Measurements from ENCODE around the gene CHST13.
"Not testable (repeated sequence)": the region's sequence is repeated elsewhere in the genome, so short reads cannot be mapped to it uniquely, and the experiment has no call there.

Gene CHST13

DNA sequence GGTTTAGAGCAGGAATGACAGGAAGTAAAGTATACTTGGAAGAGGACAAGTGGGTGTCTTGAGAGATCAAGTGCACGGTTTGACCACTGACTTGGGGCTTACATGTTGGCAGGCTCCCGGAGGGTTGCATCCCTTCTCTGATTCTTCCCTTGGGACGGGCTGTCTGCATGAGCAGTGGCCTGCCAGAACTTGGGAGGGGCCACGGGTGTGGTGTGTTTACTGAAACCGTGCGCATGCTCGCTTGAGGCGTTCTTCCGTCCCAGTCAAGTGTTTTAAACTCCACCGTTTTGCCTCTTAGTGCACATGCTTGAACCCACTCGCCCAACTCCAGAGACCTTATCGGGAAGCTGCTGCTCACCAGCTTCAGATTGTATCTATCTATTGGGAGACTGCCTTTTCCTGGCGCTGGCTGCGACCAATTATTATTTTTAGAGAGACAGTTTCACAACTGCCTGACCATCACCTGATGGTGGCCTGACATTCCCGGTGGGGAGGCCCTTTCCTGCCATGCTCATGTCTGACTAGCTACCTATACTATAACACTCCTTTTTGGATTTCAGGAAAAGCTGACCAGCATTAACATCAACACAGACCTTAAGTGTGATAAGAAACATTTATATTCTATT lies 49.6 kb downstream of the CHST13 start:
- in situ Hi-C loops (cut with HindIII; ENCODE audit: low sequenced_read_pairs): no loop called here

DNA sequence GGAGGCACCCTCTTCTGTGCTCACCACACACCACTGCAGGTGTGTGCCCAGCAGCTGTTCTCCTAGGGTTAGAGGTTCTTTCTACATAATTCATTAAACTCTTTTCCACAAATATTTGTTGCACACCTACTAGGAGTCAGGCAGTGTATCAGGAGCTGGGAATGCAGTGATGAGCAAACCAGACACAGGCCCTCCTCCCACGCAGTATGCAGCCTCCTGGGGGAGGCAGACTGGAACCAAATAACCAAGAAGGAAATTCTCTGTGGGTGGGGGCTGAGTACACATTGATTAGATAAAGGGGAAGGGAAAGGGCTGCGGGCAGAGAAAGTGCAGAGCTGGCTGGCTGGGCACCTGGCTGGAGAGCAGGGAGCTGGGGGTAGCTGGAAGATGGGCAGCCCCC lies 53.3 kb downstream of the CHST13 start:
- in situ Hi-C loops (cut with HindIII; ENCODE audit: low sequenced_read_pairs): no loop called here

DNA sequence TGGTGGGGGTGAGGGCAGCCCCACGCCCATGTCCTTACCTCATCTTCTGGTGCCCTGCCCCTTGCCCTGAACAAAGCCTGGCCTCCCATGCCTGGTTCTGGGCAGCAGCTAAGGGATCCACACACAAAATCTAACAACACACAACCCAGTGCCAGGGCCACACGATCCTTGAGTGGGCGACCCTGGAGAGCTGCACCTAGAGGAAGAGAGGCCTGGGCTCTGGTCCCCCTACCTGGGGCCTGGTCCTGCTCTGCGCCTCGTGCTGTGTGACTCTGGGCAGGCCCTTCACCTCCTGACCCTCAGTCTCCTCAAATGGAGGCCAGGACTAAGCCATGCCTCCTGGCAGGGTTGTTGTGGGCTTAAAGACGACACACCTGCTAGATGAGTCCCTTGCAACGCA lies 54.7 kb downstream of the CHST13 start:
- in situ Hi-C loops (cut with HindIII; ENCODE audit: low sequenced_read_pairs): no loop called here

DNA sequence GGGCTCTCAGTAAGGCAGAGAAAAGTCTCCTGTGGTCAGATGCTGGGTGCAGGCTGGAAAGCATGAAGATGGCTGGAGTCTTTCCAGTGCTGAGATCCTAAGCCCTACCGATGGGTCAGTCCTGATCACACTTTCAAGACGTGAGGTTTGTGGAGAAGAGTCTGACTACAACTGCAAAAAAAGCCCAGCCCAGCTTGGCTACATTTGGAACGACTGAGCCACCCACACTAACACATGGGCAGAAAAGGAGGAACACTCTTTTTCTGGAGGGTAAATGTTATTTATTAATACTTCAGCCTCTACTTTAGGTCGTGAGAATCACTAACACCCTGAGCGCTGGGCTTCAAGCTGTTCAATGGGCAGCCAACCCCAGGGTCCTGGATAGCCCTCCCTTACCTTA lies 56.8 kb downstream of the CHST13 start:
- in situ Hi-C loops (cut with HindIII; ENCODE audit: low sequenced_read_pairs): no loop called here

DNA sequence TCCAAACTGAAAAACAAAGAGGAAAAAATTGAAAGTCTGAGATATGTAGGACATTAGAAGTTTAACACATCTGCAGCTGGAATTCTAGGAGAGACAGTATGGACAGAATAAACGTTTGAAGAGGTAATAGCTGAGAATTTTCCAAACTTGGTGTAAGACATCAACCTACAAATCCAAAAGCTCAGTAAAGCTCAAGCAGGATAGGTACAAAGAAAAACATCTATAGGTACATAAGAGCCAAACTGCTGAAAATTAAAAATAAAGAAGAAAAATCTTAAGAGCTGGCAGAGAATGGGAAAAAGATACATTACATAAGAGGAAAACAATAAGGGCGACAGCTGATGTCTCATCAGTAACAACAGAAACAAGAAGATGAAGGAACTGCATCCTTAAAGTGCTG lies 57.6 kb downstream of the CHST13 start:
- in situ Hi-C loops (cut with HindIII; ENCODE audit: low sequenced_read_pairs): no loop called here

DNA sequence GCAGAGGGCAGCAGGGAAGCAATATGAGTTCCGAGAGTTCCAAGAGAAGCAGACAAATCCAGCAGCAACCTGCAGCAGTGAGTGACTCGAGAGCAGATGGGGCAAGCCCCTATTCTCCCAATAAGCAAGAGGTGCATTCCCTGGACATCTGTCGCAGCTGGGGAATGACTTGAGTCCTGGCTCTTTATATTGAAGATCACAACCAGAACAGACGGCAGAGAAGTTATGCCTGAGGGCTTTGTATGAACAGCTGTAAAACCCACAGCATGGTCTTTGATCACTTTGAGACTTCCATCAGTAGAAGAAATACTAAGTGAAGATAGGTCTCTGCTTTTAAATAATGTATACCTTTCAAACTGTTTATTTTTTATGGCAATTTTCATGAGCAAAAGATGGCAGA lies 58.4 kb downstream of the CHST13 start:
- in situ Hi-C loops (cut with HindIII; ENCODE audit: low sequenced_read_pairs): no loop called here

DNA sequence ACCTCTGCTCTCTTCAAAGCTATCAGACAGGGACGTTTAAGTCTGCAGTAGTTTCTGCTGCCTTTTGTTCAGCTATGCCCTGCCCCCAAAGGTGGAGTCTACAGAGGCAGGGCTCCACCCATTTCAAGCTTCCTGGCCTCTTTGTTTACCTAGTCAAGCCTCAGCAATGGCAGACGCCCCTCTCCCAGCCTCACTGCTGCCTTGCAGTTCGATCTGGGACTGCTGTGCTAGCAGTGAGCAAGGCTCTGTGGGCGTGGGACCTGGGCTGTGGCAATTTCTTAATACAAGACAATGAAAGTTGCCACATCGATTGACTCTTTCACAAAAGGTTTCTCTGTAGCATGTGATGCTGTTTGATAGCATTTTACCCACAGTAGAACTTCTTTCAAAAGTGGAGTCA lies 67.6 kb downstream of the CHST13 start:
- in situ Hi-C loops (cut with HindIII; ENCODE audit: low sequenced_read_pairs): not testable (repeated sequence)
